Thyroid gland (tissue), 4 donors: ENCODE measurements around the gene PODN.

Source experiments
- POLR2A ChIP-seq, 2 donors: fragments of 450-650 bp; IDR thresholded peaks; one replicate each; pipeline ENCODE4 v1.6.1; 2017; ENCODE audit warnings: antibody characterized with exemption in 2 of 2, mild to moderate bottlenecking in 2 of 2, moderate library complexity in 1 of 2
- TF ChIP-seq, protein P1 (sequence below), 6 experiments: fragments of 200-600 bp in 3 of 6; fragments of 450-650 bp in 3 of 6; sonication (generic) in 3 of 6; IDR thresholded peaks; one replicate each; pipeline ENCODE4 v1.5.1; 2016 to 2019; ENCODE audit warnings: antibody characterized with exemption in 6 of 6, mild to moderate bottlenecking in 2 of 6, inconsistent platforms in 1 of 6, moderate library complexity in 1 of 6

DNA sequence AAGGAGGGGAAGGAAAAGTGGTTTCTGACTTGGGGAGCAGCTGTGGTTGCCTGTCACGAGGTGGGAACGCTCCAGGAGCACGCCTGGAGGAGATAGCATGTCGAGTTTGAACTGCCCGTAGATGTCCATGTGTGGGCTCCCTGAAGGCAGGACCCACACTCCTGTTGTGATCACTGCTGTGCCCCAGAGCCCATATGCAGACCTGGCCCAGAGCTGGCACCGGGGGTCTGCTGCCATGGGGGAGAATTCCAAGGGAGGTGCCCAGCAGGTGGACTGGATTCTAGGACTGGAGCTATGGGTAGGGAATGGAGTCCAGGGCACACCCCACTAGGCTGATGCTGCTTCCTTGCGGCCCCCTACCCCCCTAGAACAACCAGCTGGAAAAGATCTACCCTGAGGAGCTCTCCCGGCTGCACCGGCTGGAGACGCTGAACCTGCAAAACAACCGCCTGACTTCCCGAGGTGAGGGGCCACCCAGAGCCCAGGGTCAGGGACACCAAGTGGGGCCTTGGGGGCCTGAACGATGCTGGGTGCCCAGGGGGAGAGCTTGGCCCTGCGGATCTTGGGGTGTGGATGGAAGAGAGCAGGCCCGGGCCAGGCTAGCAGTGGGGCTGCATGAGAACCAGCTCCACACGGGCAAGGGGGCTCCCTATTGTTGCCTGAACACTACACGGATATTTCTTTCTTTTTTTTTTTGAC lies 9.3 kb downstream of the PODN start:
- TF ChIP-seq, protein P1, sequence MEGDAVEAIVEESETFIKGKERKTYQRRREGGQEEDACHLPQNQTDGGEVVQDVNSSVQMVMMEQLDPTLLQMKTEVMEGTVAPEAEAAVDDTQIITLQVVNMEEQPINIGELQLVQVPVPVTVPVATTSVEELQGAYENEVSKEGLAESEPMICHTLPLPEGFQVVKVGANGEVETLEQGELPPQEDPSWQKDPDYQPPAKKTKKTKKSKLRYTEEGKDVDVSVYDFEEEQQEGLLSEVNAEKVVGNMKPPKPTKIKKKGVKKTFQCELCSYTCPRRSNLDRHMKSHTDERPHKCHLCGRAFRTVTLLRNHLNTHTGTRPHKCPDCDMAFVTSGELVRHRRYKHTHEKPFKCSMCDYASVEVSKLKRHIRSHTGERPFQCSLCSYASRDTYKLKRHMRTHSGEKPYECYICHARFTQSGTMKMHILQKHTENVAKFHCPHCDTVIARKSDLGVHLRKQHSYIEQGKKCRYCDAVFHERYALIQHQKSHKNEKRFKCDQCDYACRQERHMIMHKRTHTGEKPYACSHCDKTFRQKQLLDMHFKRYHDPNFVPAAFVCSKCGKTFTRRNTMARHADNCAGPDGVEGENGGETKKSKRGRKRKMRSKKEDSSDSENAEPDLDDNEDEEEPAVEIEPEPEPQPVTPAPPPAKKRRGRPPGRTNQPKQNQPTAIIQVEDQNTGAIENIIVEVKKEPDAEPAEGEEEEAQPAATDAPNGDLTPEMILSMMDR (IDR thresholded peaks at IDR 0.05): no peak
- TF ChIP-seq POLR2A (IDR thresholded peaks at IDR 0.05): no peak
